Measurements from ENCODE around the gene BBS2. TPM values are rescaled to one million over a fixed set of nuclear protein-coding genes. Genes with fewer than 3 reads are reported as not detected.

Gene BBS2
- total and polyA plus RNA-seq, 2 of the 13 experiments (the other 11 are each of a cell fraction or from before 2014, with no cell fraction given) = 59.7 to 68.3 TPM

DNA sequence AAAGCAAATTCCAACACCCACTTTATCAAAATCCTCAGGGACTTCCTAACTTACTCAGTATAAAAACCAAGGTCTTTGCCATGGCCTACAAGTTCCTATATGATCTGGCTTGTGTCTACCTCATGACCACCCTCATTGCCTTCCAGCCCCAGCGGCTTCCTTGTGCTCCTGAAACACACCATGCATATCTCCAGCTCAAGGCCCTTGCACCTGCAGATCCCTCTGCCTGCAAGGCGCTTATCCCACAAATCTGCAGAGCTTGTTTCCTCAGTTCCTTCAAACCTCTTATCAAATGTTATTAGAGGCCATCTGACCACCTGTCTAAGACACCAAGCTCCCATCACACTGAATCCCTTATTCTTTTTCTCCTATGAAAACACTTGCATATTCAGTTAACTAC lies 2.6 kb downstream of the BBS2 start:
- Histone ChIP-seq H3K36me3 (replicated peaks in 1 of 2; ENCODE audit: control insufficient read depth in 1 of 2, insufficient read depth in 2 of 2, low read length in 2 of 2) (0 out of 5 replicates have a peak, but pooled peaks cover 0 to 4% of the 10 kb centered on the region in 2 experiments), H3K9me3 (ENCODE audit: low read length) (no peaks in the 10 kb centered on the region), H4K20me1 (ENCODE audit: insufficient read depth, low read length) (no peaks in the 10 kb centered on the region), H3K27ac (ENCODE audit: extremely low read length, insufficient read depth, low read length) (no peak overlapping the region), H3K4me3 (replicated peaks in 1 of 3; ENCODE audit: insufficient read depth in 1 of 3, low read depth in 2 of 3, low read length in 3 of 3) (no peak overlapping the region), H3K4me2 (ENCODE audit: low read depth, low read length) (no peak overlapping the region), H3K79me2 (ENCODE audit: insufficient read depth, low read length) (no peaks in the 10 kb centered on the region), H3K4me1 (ENCODE audit: insufficient read depth, low read length) (peaks cover 32% of the 10 kb centered on the region), H3K27me3 (ENCODE audit: control insufficient read depth in 1 of 2, insufficient read depth in 2 of 2, low read length in 2 of 2) (no peaks in the 10 kb centered on the region; a peak in 1 of 5 replicates), H3K9ac (ENCODE audit: insufficient read depth, low read depth, low read length) (no peak overlapping the region), H2AFZ (ENCODE audit: low read length) (no peak overlapping the region)
- TF ChIP-seq ZNF605 (CRISPR knock-in tag; IDR thresholded peaks at IDR 0.05) (no peak), HOXA5 (CRISPR knock-in tag; IDR thresholded peaks at IDR 0.05) (no peak), FOXA1 (IDR thresholded peaks at IDR 0.05) (no peak), FOXA1 (CRISPR knock-in tag; IDR thresholded peaks at IDR 0.05) (no peak), ZNF713 (CRISPR knock-in tag; IDR thresholded peaks at IDR 0.05) (no peak), TBP (CRISPR knock-in tag; IDR thresholded peaks at IDR 0.05) (no peak)
- TF ChIP-seq, protein P1, sequence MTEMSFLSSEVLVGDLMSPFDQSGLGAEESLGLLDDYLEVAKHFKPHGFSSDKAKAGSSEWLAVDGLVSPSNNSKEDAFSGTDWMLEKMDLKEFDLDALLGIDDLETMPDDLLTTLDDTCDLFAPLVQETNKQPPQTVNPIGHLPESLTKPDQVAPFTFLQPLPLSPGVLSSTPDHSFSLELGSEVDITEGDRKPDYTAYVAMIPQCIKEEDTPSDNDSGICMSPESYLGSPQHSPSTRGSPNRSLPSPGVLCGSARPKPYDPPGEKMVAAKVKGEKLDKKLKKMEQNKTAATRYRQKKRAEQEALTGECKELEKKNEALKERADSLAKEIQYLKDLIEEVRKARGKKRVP (CRISPR knock-in tag; IDR thresholded peaks at IDR 0.05) = no peak
- intact Hi-C loops (cut with micrococcal nuclease; ENCODE audit: unreplicated experiment) (no loop called here), in situ Hi-C loops (cut with HindIII; ENCODE audit: extremely low pct_ligation_motif_present, low pct_unique_long_range_greater_than_20kb) (loop anchor here (10.0 kb wide), 1 partner anchor 188 kb away; no protein-coding TSS in a partner anchor)
- 96% methylated on average over 2 of the region's 2 CpGs for WGBS (ENCODE audit: low lambda C conversion rate)
- BruUV-seq (replicated peaks) = no TSS peak
- ChIA-PET CTCF (ENCODE audit: low intra/inter-chr PET ratio, low total read pairs) (no interaction called here), POLR2A (no interaction called here)
- ATAC-seq (no peak), FAIRE-seq (no peak), DNase-seq (ENCODE audit: low spot score) (no peak)

DNA sequence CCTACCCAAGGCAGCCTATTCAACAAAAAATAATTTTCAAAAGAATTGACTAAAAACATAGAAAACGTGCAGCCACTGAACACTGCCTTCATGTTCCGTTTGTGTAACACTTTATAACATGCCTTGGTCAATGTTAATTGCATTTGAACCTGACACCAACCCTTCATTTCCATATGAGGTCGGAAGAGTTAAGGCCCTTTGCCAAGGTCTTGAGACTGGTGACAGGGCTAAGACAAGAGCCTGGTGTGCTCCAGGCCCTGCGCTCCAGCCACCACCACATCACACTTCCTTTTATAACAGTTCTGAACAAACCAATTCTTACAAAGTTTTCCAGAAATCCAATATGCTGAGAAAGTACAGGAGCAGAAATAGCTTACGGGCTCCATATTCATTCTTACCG lies 4.2 kb downstream of the BBS2 start:
- no peak for FAIRE-seq
- intact Hi-C loops (cut with micrococcal nuclease; ENCODE audit: unreplicated experiment) = no loop called here
- Histone ChIP-seq H3K4me2 (ENCODE audit: low read depth, low read length) (no peak overlapping the region), H3K9ac (ENCODE audit: insufficient read depth, low read depth, low read length) (no peak overlapping the region), H3K27ac (ENCODE audit: extremely low read length, insufficient read depth, low read length) (no peak overlapping the region), H3K36me3 (replicated peaks in 1 of 2; ENCODE audit: control insufficient read depth in 1 of 2, insufficient read depth in 2 of 2, low read length in 2 of 2) (peaks cover 3 to 7% of the 10 kb centered on the region in 2 experiments; a peak in 3 of 5 replicates), H3K27me3 (ENCODE audit: control insufficient read depth in 1 of 2, insufficient read depth in 2 of 2, low read length in 2 of 2) (no peaks in the 10 kb centered on the region; a peak in 1 of 5 replicates), H3K4me1 (ENCODE audit: insufficient read depth, low read length) (peaks cover 27% of the 10 kb centered on the region), H2AFZ (ENCODE audit: low read length) (no peak overlapping the region), H3K4me3 (replicated peaks in 1 of 3; ENCODE audit: insufficient read depth in 1 of 3, low read depth in 2 of 3, low read length in 3 of 3) (no peak overlapping the region), H3K9me3 (ENCODE audit: low read length) (no peaks in the 10 kb centered on the region), H3K79me2 (ENCODE audit: insufficient read depth, low read length) (no peaks in the 10 kb centered on the region), H4K20me1 (ENCODE audit: insufficient read depth, low read length) (no peaks in the 10 kb centered on the region)
- in situ Hi-C loops (cut with HindIII; ENCODE audit: extremely low pct_ligation_motif_present, low pct_unique_long_range_greater_than_20kb) = loop anchor here (10.0 kb wide), 1 partner anchor 189 kb away; no protein-coding TSS in a partner anchor
- 97% methylated on average over 6 of the region's 6 CpGs for WGBS (ENCODE audit: low lambda C conversion rate)
- ATAC-seq = no peak
- no peak for DNase-seq (ENCODE audit: low spot score)
- CTCF ChIA-PET (ENCODE audit: low intra/inter-chr PET ratio, low total read pairs) = interaction anchor here (4.2 kb wide), 1 partner anchor 84 kb away, joined by 20 read pairs; no protein-coding TSS in a partner anchor
- BruUV-seq (replicated peaks) = no TSS peak
- POLR2A ChIA-PET = no interaction called here
- TF ChIP-seq KLF13 (CRISPR knock-in tag; IDR thresholded peaks at IDR 0.05) (no peak), HCFC1 (IDR thresholded peaks at IDR 0.05; ENCODE audit: low read depth, low read length) (no peak), ZNF501 (CRISPR knock-in tag; IDR thresholded peaks at IDR 0.05) (no peak), TCF7 (IDR thresholded peaks at IDR 0.05; ENCODE audit: low read depth) (no peak), ZNF75D (CRISPR knock-in tag; IDR thresholded peaks at IDR 0.05; ENCODE audit: borderline replicate concordance) (no peak), SNRNP70 (IDR thresholded peaks at IDR 0.05; ENCODE audit: low read depth, low read length) (no peak), KDM5A (IDR thresholded peaks at IDR 0.05; ENCODE audit: borderline replicate concordance, low read length) (no peak), ADNP (CRISPR knock-in tag; IDR thresholded peaks at IDR 0.05) (no peak)
- TF ChIP-seq, protein P2, sequence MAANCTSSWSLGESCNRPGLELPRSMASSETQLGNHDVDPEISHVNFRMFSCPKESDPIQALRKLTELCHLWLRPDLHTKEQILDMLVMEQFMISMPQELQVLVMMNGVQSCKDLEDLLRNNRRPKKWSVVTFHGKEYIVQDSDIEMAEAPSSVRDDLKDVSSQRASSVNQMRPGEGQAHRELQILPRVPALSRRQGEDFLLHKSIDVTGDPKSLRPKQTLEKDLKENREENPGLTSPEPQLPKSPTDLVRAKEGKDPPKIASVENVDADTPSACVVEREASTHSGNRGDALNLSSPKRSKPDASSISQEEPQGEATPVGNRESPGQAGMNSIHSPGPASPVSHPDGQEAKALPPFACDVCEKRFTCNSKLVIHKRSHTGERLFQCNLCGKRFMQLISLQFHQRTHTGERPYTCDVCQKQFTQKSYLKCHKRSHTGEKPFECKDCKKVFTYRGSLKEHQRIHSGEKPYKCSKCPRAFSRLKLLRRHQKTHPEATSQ (CRISPR knock-in tag; IDR thresholded peaks at IDR 0.05; ENCODE audit: borderline replicate concordance) = no peak
- TF ChIP-seq, protein P3, sequence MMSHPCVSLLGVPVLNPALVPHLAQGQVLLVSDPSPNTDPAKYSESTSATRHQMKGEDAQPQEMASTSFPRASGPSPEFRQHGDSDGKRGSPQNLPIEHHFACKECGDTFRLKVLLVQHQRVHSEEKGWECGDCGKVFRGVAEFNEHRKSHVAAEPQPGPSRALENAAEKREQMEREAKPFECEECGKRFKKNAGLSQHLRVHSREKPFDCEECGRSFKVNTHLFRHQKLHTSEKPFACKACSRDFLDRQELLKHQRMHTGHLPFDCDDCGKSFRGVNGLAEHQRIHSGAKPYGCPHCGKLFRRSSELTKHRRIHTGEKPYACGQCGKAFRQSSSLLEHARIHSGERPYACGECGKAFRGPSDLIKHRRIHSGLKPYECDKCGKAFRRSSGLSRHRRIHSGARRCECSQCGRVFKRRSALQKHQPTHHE (CRISPR knock-in tag; IDR thresholded peaks at IDR 0.05; ENCODE audit: borderline replicate concordance) = no peak

Data from HepG2 (cell line).